ENCODE measurements around the gene GRIK4. TPM values are rescaled to one million over a fixed set of nuclear protein-coding genes. Genes with fewer than 3 reads are reported as not detected.

GRIK4 gene
- total RNA-seq, 2 experiments from 2014 or later: 0.06 TPM; not detected in 1

DNA sequence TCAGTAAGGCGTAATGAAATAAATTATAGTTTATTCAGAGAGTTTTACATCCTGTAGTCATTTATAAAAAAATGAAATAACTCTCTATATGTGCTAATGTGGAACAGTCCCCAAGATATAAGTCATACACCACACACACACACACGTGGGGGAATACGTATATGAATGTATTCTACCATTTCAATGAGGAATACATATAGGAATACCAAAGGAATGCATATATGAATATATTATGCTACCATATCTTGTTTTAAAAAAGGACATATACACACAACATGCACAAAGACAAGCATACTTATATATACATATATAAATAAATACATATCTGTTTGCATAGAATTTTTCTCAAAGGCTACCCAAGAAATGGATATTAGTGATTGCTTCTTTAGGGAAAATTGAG lies 39.6 kb upstream of the GRIK4 start:
- no peak overlapping the region for H3K4me3 ChIP-seq (ENCODE audit: low read depth, low read length, poor library complexity, severe bottlenecking)
- H3K79me2 ChIP-seq (ENCODE audit: insufficient read depth, low read depth, low read length): no peaks in the 10 kb centered on the region
- intact Hi-C loops (cut with micrococcal nuclease; ENCODE audit: unreplicated experiment): no loop called here
- H3K4me1 ChIP-seq (ENCODE audit: insufficient read depth, low read length, poor library complexity, severe bottlenecking): no peaks in the 10 kb centered on the region
- H3K36me3 ChIP-seq (ENCODE audit: insufficient read depth, low read length): peaks cover 10% of the 10 kb centered on the region; the same call in 1 of the 2 replicates
- POLR2A ChIA-PET: no interaction called here
- no peak overlapping the region for H2AFZ ChIP-seq (ENCODE audit: low read length)
- no peaks in the 10 kb centered on the region for H3K9me3 ChIP-seq (ENCODE audit: low read length)
- H3K27ac ChIP-seq (ENCODE audit: low read depth, low read length, poor library complexity, severe bottlenecking): no peak overlapping the region
- H3K4me2 ChIP-seq (ENCODE audit: low read length): no peak overlapping the region
- no peak for TF ChIP-seq EZH2phosphoT487 (IDR thresholded peaks at IDR 0.05; ENCODE audit: borderline replicate concordance, low read depth, low read length)
- TF ChIP-seq, protein P1, sequence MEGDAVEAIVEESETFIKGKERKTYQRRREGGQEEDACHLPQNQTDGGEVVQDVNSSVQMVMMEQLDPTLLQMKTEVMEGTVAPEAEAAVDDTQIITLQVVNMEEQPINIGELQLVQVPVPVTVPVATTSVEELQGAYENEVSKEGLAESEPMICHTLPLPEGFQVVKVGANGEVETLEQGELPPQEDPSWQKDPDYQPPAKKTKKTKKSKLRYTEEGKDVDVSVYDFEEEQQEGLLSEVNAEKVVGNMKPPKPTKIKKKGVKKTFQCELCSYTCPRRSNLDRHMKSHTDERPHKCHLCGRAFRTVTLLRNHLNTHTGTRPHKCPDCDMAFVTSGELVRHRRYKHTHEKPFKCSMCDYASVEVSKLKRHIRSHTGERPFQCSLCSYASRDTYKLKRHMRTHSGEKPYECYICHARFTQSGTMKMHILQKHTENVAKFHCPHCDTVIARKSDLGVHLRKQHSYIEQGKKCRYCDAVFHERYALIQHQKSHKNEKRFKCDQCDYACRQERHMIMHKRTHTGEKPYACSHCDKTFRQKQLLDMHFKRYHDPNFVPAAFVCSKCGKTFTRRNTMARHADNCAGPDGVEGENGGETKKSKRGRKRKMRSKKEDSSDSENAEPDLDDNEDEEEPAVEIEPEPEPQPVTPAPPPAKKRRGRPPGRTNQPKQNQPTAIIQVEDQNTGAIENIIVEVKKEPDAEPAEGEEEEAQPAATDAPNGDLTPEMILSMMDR (conservative IDR thresholded peaks at IDR 0.05; ENCODE audit: low read length): no peak
- no peaks in the 10 kb centered on the region for H4K20me1 ChIP-seq (ENCODE audit: insufficient read depth, low read length)
- no TSS peak for BruUV-seq (replicated peaks)
- DNase-seq (ENCODE audit: low spot score): no peak
- no peaks in the 10 kb centered on the region for H3K9me2 ChIP-seq (ENCODE audit: insufficient read depth, low read length)
- CTCF ChIA-PET (ENCODE audit: unreplicated experiment): no interaction called here

GRCh38 chr11:120473503-120473902 lies 38.0 kb upstream of the GRIK4 start:
- BruUV-seq (replicated peaks): no TSS peak
- no peaks in the 10 kb centered on the region for H3K79me2 ChIP-seq (ENCODE audit: insufficient read depth, low read depth, low read length)
- no peaks in the 10 kb centered on the region for H4K20me1 ChIP-seq (ENCODE audit: insufficient read depth, low read length)
- no peaks in the 10 kb centered on the region for H3K9me3 ChIP-seq (ENCODE audit: low read length)
- no peak overlapping the region for H2AFZ ChIP-seq (ENCODE audit: low read length)
- no peaks in the 10 kb centered on the region for H3K9me2 ChIP-seq (ENCODE audit: insufficient read depth, low read length)
- H3K27ac ChIP-seq (ENCODE audit: low read depth, low read length, poor library complexity, severe bottlenecking): no peak overlapping the region
- no peak overlapping the region for H3K4me3 ChIP-seq (ENCODE audit: low read depth, low read length, poor library complexity, severe bottlenecking)
- peaks cover 11% of the 10 kb centered on the region; the same call in 1 of the 2 replicates for H3K36me3 ChIP-seq (ENCODE audit: insufficient read depth, low read length)
- ChIA-PET CTCF (ENCODE audit: unreplicated experiment) (interaction anchor here (0.6 kb wide), 1 partner anchor 764 kb away, joined by 4 read pairs; no protein-coding TSS in a partner anchor), POLR2A (no interaction called here)
- no peak overlapping the region for H3K4me2 ChIP-seq (ENCODE audit: low read length)
- TF ChIP-seq, protein P1 (conservative IDR thresholded peaks at IDR 0.05; ENCODE audit: low read length): no peak
- no peak for TF ChIP-seq EZH2phosphoT487 (IDR thresholded peaks at IDR 0.05; ENCODE audit: borderline replicate concordance, low read depth, low read length)
- H3K4me1 ChIP-seq (ENCODE audit: insufficient read depth, low read length, poor library complexity, severe bottlenecking): no peaks in the 10 kb centered on the region
- no peak for DNase-seq (ENCODE audit: low spot score)
- intact Hi-C loops (cut with micrococcal nuclease; ENCODE audit: unreplicated experiment): no loop called here

- Histone ChIP-seq H3K9me3 (ENCODE audit: low read length) (no peaks in the 10 kb centered on the region), H4K20me1 (ENCODE audit: insufficient read depth, low read length) (no peaks in the 10 kb centered on the region), H3K27ac (ENCODE audit: low read depth, low read length, poor library complexity, severe bottlenecking) (no peak overlapping the region), H3K4me2 (ENCODE audit: low read length) (no peak overlapping the region), H3K9me2 (ENCODE audit: insufficient read depth, low read length) (no peaks in the 10 kb centered on the region), H3K79me2 (ENCODE audit: insufficient read depth, low read depth, low read length) (no peaks in the 10 kb centered on the region), H3K4me1 (ENCODE audit: insufficient read depth, low read length, poor library complexity, severe bottlenecking) (no peaks in the 10 kb centered on the region), H3K4me3 (ENCODE audit: low read depth, low read length, poor library complexity, severe bottlenecking) (no peak overlapping the region), H3K36me3 (ENCODE audit: insufficient read depth, low read length) (peaks cover 16% of the 10 kb centered on the region; the same call in 1 of the 2 replicates), H2AFZ (ENCODE audit: low read length) (no peak overlapping the region)
- TF ChIP-seq, protein P1 (conservative IDR thresholded peaks at IDR 0.05; ENCODE audit: low read length): no peak
- TF ChIP-seq EZH2phosphoT487 (IDR thresholded peaks at IDR 0.05; ENCODE audit: borderline replicate concordance, low read depth, low read length): no peak
- ChIA-PET CTCF (ENCODE audit: unreplicated experiment) (no interaction called here), POLR2A (no interaction called here)
- BruUV-seq (replicated peaks): no TSS peak
- intact Hi-C loops (cut with micrococcal nuclease; ENCODE audit: unreplicated experiment): no loop called here
- DNase-seq (ENCODE audit: low spot score): no peak
These were observed 29.4 kb upstream of the GRIK4 start for GRCh38 chr11:120482149-120482548.

Data from OCI-LY7 (cell line).